Measurements from ENCODE around the gene LSM4. TPM values are rescaled to one million over a fixed set of nuclear protein-coding genes. Genes with fewer than 3 reads are reported as not detected.

LSM4 gene
- total RNA-seq, 1 donor from 2014 or later = 88.5 TPM

- DNase-seq = peak; percentile 33
Observed at GRCh38 chr19:18274219-18274780, 48.6 kb downstream of the LSM4 start, which contains the start of gene IQCN. Gene IQCN (minus strand): TSS chr19:18274452. CDS start chr19:18269478, 4,974 bp downstream.

- DNase-seq = no peak
Observed at GRCh38 chr19:18273561-18274218, 49.2 kb downstream of the LSM4 start.

- no peak for DNase-seq
Observed at GRCh38 chr19:18271433-18271841, 51.4 kb downstream of the LSM4 start.

GRCh38 chr19:18270326-18270725, 52.5 kb downstream of the LSM4 start:
- no peak for DNase-seq

GRCh38 chr19:18269070-18269723, 53.7 kb downstream of the LSM4 start:
- DNase-seq = no peak

- DNase-seq = no peak
Observed at GRCh38 chr19:18266771-18267686, 55.8 kb downstream of the LSM4 start.

- DNase-seq = no peak
Observed at GRCh38 chr19:18265582-18265981, 57.3 kb downstream of the LSM4 start.

- no peak for DNase-seq
Observed at GRCh38 chr19:18264971-18265540, 57.8 kb downstream of the LSM4 start.

- DNase-seq = no peak
Observed at GRCh38 chr19:18264137-18264854, 58.6 kb downstream of the LSM4 start.

GRCh38 chr19:18263324-18264136, 59.3 kb downstream of the LSM4 start:
- no peak for DNase-seq

GRCh38 chr19:18262917-18263316, 60.0 kb downstream of the LSM4 start:
- DNase-seq = no peak

- no peak for DNase-seq
Observed at GRCh38 chr19:18262144-18262543, 60.7 kb downstream of the LSM4 start.

- DNase-seq = no peak
Observed at GRCh38 chr19:18261474-18261873, 61.4 kb downstream of the LSM4 start.

- no peak for DNase-seq
Observed at GRCh38 chr19:18259893-18260292, 63.0 kb downstream of the LSM4 start.

GRCh38 chr19:18257503-18258470, 65.1 kb downstream of the LSM4 start:
- no peak for DNase-seq

Measured in dermis blood vessel endothelial cell (primary cell).